Mesendoderm (in vitro differentiated cells): ENCODE results near the gene IGSF9.
"Not testable (repeated sequence)": the region's sequence is repeated elsewhere in the genome, so short reads cannot be mapped to it uniquely, and the experiment has no call there.

Experiments
- DNase-seq: peaks from one replicate; pipeline ENCODE4 v3.0.0; 2013
- H2AK5ac ChIP-seq: 2 replicates; pipeline ENCODE4 v1.6.1; 2013; ENCODE audit warnings: low read length, inconsistent platforms
- H2BK120ac ChIP-seq: 2 replicates; pipeline ENCODE4 v1.6.1; 2013; ENCODE audit warnings: low read depth, mild to moderate bottlenecking, low read length, moderate library complexity, mixed read lengths
- H2BK15ac ChIP-seq: replicated peaks from 2 replicates; pipeline ENCODE4 v1.6.1; 2013; ENCODE audit warnings: low read depth, mild to moderate bottlenecking, moderate library complexity
- H2BK5ac ChIP-seq: 2 replicates; pipeline ENCODE4 v1.6.1; 2013; ENCODE audit warnings: low read length, inconsistent platforms
- H3K18ac ChIP-seq: 2 replicates; pipeline ENCODE4 v1.6.1; 2013; ENCODE audit warnings: mild to moderate bottlenecking, low read length, mixed read lengths
- H3K23ac ChIP-seq: one replicate; pipeline ENCODE4 v1.6.1; 2013; ENCODE audit warnings: low read length
- H3K27ac ChIP-seq: 2 replicates; pipeline ENCODE4 v1.5.1; 2013; ENCODE audit warnings: low read depth, mild to moderate bottlenecking, inconsistent platforms, low read length, moderate library complexity
- H3K27me3 ChIP-seq: 2 replicates; pipeline ENCODE4 v1.6.1; 2013; ENCODE audit warnings: low read length, control low read depth, mild to moderate bottlenecking, inconsistent platforms; ENCODE audit not compliant: insufficient read depth, poor library complexity
- H3K36me3 ChIP-seq: 2 replicates; pipeline ENCODE4 v1.6.1; 2013; ENCODE audit warnings: low read length, inconsistent platforms; ENCODE audit not compliant: control insufficient read depth, insufficient read depth
- H3K4ac ChIP-seq: one replicate; pipeline ENCODE4 v1.6.1; 2013; ENCODE audit warnings: low read depth, mild to moderate bottlenecking, low read length, moderate library complexity
- H3K4me1 ChIP-seq: 2 replicates; pipeline ENCODE4 v1.6.1; 2013; ENCODE audit warnings: low read depth, low read length, inconsistent platforms; ENCODE audit not compliant: control insufficient read depth
- H3K4me2 ChIP-seq: 2 replicates; pipeline ENCODE4 v1.6.1; 2013; ENCODE audit warnings: low read length
- H3K4me3 ChIP-seq: 2 replicates; pipeline ENCODE4 v1.5.1; 2013; ENCODE audit warnings: mild to moderate bottlenecking, low read length
- H3K56ac ChIP-seq: one replicate; pipeline ENCODE4 v1.6.1; 2013; ENCODE audit warnings: low read length
- H3K79me1 ChIP-seq: 2 replicates; pipeline ENCODE4 v1.6.1; 2013; ENCODE audit warnings: low read length, inconsistent platforms
- H3K79me2 ChIP-seq: 2 replicates; pipeline ENCODE4 v1.6.1; 2013; ENCODE audit warnings: mild to moderate bottlenecking, low read length; ENCODE audit not compliant: control insufficient read depth, insufficient read depth
- H3K9ac ChIP-seq: 2 replicates; pipeline ENCODE4 v1.6.1; 2013; ENCODE audit warnings: low read length, inconsistent platforms
- H4K5ac ChIP-seq: one replicate; pipeline ENCODE4 v1.6.1; 2013; ENCODE audit warnings: low read length
- H4K8ac ChIP-seq: one replicate; pipeline ENCODE4 v1.6.1; 2013; ENCODE audit warnings: low read depth, mild to moderate bottlenecking, control low read depth, low read length, moderate library complexity
- WGBS: extraction: QIAGEN DNeasy Blood & Tissue Kit; methylation state at CpG from one replicate; pipeline ENCODE4 v1.1.7; 2013; ENCODE audit warnings: low lambda C conversion rate, missing lambda C conversion rate; ENCODE audit not compliant: insufficient coverage; ENCODE audit errors: extremely low coverage; 5-methylcytosine and 5-hydroxymethylcytosine counted together

Gene IGSF9

GRCh38 chr1:159908031-159908940 is 37.1 kb downstream of the IGSF9 start:
- no peak overlapping the region for H2BK15ac ChIP-seq
- no peak overlapping the region for H3K9ac ChIP-seq
- no peak for DNase-seq
- H2AK5ac ChIP-seq: no peak overlapping the region
- no peak overlapping the region for H3K23ac ChIP-seq
- H3K56ac ChIP-seq: peak overlapping the region; percentile 19
- H3K27me3 ChIP-seq: no peaks in the 10 kb centered on the region
- peak overlapping the region; percentile 15 for H2BK5ac ChIP-seq
- H3K18ac ChIP-seq: peak overlapping the region; percentile 3
- H4K8ac ChIP-seq: no peak overlapping the region
- no peak overlapping the region for H3K4me3 ChIP-seq
- no peak overlapping the region for H2BK120ac ChIP-seq
- H3K27ac ChIP-seq: no peak overlapping the region
- no peak overlapping the region for H3K4me2 ChIP-seq
- no peaks in the 10 kb centered on the region for H3K79me2 ChIP-seq
- WGBS: no CpG with 5 or more reads among the region's 9 CpGs
- no peaks in the 10 kb centered on the region for H3K36me3 ChIP-seq
- peaks cover 27% of the 10 kb centered on the region for H3K4me1 ChIP-seq
- H3K79me1 ChIP-seq: no peaks in the 10 kb centered on the region
- peak overlapping the region; percentile 84 for H3K4ac ChIP-seq
- no peak overlapping the region for H4K5ac ChIP-seq

DNA sequence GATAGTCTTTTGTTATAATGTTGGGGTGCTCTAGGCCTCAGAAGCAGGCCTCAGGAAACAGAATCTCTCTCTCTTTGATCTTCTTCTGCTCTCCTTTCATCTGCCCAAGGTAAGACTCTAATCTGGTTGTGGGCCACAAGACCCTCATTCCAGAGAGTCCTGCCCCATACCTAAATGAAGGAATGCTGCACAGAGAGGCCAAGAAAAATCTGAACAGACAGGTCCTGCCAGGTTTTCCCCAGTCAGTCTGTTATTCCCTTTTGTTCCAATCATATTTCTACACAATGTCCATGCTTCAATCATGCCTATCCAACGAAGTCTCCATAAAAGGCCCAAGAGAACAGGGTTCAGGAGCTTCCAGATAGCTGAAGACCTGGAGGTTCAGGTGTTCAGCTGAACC is 38.5 kb downstream of the IGSF9 start:
- no peak overlapping the region for H3K4ac ChIP-seq
- H4K8ac ChIP-seq: no peak overlapping the region
- H3K56ac ChIP-seq: no peak overlapping the region
- no peak overlapping the region for H2BK5ac ChIP-seq
- H4K5ac ChIP-seq: no peak overlapping the region
- H3K79me1 ChIP-seq: no peaks in the 10 kb centered on the region
- no peak overlapping the region for H3K23ac ChIP-seq
- no peaks in the 10 kb centered on the region for H3K79me2 ChIP-seq
- H2BK15ac ChIP-seq: no peak overlapping the region
- H2AK5ac ChIP-seq: no peak overlapping the region
- H3K18ac ChIP-seq: no peak overlapping the region
- no peak overlapping the region for H3K9ac ChIP-seq
- H3K36me3 ChIP-seq: no peaks in the 10 kb centered on the region
- H3K4me1 ChIP-seq: peaks cover 27% of the 10 kb centered on the region
- H3K27ac ChIP-seq: no peak overlapping the region
- H3K4me2 ChIP-seq: no peak overlapping the region
- no peaks in the 10 kb centered on the region for H3K27me3 ChIP-seq
- H2BK120ac ChIP-seq: no peak overlapping the region
- no CpG with 5 or more reads among the region's 1 CpG for WGBS
- DNase-seq: no peak
- H3K4me3 ChIP-seq: no peak overlapping the region

- H4K5ac ChIP-seq, H2BK15ac ChIP-seq, H3K4me3 ChIP-seq, H3K4ac ChIP-seq, H3K36me3 ChIP-seq, H3K4me2 ChIP-seq, H4K8ac ChIP-seq, H3K79me2 ChIP-seq, H3K79me1 ChIP-seq, H3K56ac ChIP-seq, H2AK5ac ChIP-seq, DNase-seq, H3K27ac ChIP-seq, H2BK120ac ChIP-seq, H3K27me3 ChIP-seq, H2BK5ac ChIP-seq, H3K23ac ChIP-seq, H3K18ac ChIP-seq, H3K9ac ChIP-seq: not testable (repeated sequence)
- H3K4me1 ChIP-seq: peaks cover 15% of the 10 kb centered on the region
- no CpG with 5 or more reads among the region's 3 CpGs for WGBS
These were observed 41.4 kb downstream of the IGSF9 start for GRCh38 chr1:159904036-159904435.

- no peak overlapping the region for H3K27ac ChIP-seq
- no peak for DNase-seq
- no CpG with 5 or more reads among the region's 3 CpGs for WGBS
- H3K4ac ChIP-seq: no peak overlapping the region
- H3K4me3 ChIP-seq: no peak overlapping the region
- no peak overlapping the region for H2BK15ac ChIP-seq
- H4K5ac ChIP-seq: no peak overlapping the region
- no peaks in the 10 kb centered on the region for H3K79me1 ChIP-seq
- no peak overlapping the region for H3K23ac ChIP-seq
- no peak overlapping the region for H2AK5ac ChIP-seq
- H3K27me3 ChIP-seq: no peaks in the 10 kb centered on the region
- H3K4me2 ChIP-seq: no peak overlapping the region
- H3K4me1 ChIP-seq: peaks cover 9% of the 10 kb centered on the region
- H2BK5ac ChIP-seq: no peak overlapping the region
- H3K56ac ChIP-seq: no peak overlapping the region
- no peak overlapping the region for H3K18ac ChIP-seq
- no peak overlapping the region for H4K8ac ChIP-seq
- H2BK120ac ChIP-seq: no peak overlapping the region
- H3K9ac ChIP-seq: no peak overlapping the region
- no peaks in the 10 kb centered on the region for H3K79me2 ChIP-seq
- H3K36me3 ChIP-seq: no peaks in the 10 kb centered on the region
These were observed 42.9 kb downstream of the IGSF9 start for GRCh38 chr1:159902541-159902940.

GRCh38 chr1:159900755-159901360 is 44.6 kb downstream of the IGSF9 start:
- Histone ChIP-seq H3K79me1 (no peaks in the 10 kb centered on the region), H3K36me3 (no peaks in the 10 kb centered on the region), H3K18ac (peak overlapping the region; percentile 56), H2BK120ac (peak overlapping the region; percentile 35), H2AK5ac (no peak overlapping the region), H4K5ac (no peak overlapping the region), H3K4me3 (no peak overlapping the region), H3K23ac (no peak overlapping the region), H3K79me2 (no peaks in the 10 kb centered on the region), H3K27me3 (no peaks in the 10 kb centered on the region), H3K4me1 (peaks cover 9% of the 10 kb centered on the region), H3K27ac (peak overlapping the region; percentile 53), H4K8ac (no peak overlapping the region), H3K4ac (no peak overlapping the region), H3K9ac (peak overlapping the region; percentile 49), H3K56ac (no peak overlapping the region), H2BK15ac (no peak overlapping the region), H3K4me2 (no peak overlapping the region), H2BK5ac (no peak overlapping the region)
- WGBS: no CpG with 5 or more reads among the region's 2 CpGs
- peak; percentile 91 for DNase-seq
